Measurements from ENCODE around the gene LAPTM4A. TPM values are rescaled to one million over a fixed set of nuclear protein-coding genes. Genes with fewer than 3 reads are reported as not detected.
A peak's percentile ranks its signal among the peaks of the same experiment; 100 is the strongest.

Gene LAPTM4A
- total RNA-seq, 1 donor from 2014 or later, result 300 TPM

DNA sequence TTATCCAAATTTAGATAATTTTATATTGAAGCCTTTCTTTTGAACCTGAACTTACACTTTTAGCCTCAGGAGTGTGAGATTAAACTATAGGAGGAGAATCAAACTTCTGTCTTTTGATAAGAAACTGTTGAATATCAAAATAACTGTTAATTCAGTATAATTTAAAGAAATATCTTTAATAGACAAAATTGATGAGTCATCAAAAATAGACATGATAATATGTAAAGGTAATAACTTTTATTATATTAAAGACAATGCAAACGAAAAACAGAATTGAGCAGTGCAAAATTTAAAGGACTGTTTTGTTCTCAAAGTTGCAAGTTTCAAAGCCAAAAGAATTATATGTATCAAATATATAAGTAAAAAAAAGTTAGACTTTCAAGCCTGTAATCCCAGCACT, 59.5 kb downstream of the LAPTM4A start:
- H3K9me3 Mint-ChIP-seq (ENCODE audit: unreplicated experiment), result no peaks in the 10 kb centered on the region
- H3K9me3 ChIP-seq (ENCODE audit: insufficient read depth, low read depth, low read length), result no peaks in the 10 kb centered on the region
- no peak overlapping the region for H3K27ac Mint-ChIP-seq (ENCODE audit: unreplicated experiment)
- no peak overlapping the region for H3K27ac ChIP-seq (ENCODE audit: low read depth, low read length)
- no peak overlapping the region for H3K4me3 ChIP-seq (ENCODE audit: insufficient read depth, low read depth, low read length)
- peaks cover 6% of the 10 kb centered on the region for H3K4me1 Mint-ChIP-seq (ENCODE audit: low read depth, unreplicated experiment)
- no peaks in the 10 kb centered on the region for H3K27me3 Mint-ChIP-seq (ENCODE audit: low read depth, unreplicated experiment)
- FAIRE-seq (no peak), DNase-seq (ENCODE audit: low read depth) (no peak)
- H4K20me1 ChIP-seq (ENCODE audit: insufficient read depth, low read length), result no peaks in the 10 kb centered on the region
- no peaks in the 10 kb centered on the region for H3K36me3 Mint-ChIP-seq (ENCODE audit: low read depth, unreplicated experiment)
- no peaks in the 10 kb centered on the region for H3K36me3 ChIP-seq (ENCODE audit: insufficient read depth, low read length)
- no peak overlapping the region for H3K4me2 ChIP-seq (ENCODE audit: low read length)
- no peak overlapping the region for H3K9ac ChIP-seq (ENCODE audit: low read length)
- H3K4me1 ChIP-seq (ENCODE audit: insufficient read depth, low read length), result peaks cover 16% of the 10 kb centered on the region
- peaks cover 18% of the 10 kb centered on the region for H3K79me2 ChIP-seq (ENCODE audit: insufficient read depth, low read length)
- H3K27me3 ChIP-seq (ENCODE audit: insufficient read depth, low read length), result no peaks in the 10 kb centered on the region
- TF ChIP-seq EZH2 (IDR thresholded peaks at IDR 0.05; ENCODE audit: insufficient read depth, low read length), result no peak
- TF ChIP-seq, protein P1, sequence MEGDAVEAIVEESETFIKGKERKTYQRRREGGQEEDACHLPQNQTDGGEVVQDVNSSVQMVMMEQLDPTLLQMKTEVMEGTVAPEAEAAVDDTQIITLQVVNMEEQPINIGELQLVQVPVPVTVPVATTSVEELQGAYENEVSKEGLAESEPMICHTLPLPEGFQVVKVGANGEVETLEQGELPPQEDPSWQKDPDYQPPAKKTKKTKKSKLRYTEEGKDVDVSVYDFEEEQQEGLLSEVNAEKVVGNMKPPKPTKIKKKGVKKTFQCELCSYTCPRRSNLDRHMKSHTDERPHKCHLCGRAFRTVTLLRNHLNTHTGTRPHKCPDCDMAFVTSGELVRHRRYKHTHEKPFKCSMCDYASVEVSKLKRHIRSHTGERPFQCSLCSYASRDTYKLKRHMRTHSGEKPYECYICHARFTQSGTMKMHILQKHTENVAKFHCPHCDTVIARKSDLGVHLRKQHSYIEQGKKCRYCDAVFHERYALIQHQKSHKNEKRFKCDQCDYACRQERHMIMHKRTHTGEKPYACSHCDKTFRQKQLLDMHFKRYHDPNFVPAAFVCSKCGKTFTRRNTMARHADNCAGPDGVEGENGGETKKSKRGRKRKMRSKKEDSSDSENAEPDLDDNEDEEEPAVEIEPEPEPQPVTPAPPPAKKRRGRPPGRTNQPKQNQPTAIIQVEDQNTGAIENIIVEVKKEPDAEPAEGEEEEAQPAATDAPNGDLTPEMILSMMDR (IDR thresholded peaks at IDR 0.05; ENCODE audit: insufficient read depth, low read depth, low read length), result no peak
- no peak overlapping the region for H2AFZ ChIP-seq (ENCODE audit: low read depth, low read length)
- H3K4me3 Mint-ChIP-seq (ENCODE audit: unreplicated experiment), result no peak overlapping the region

DNA sequence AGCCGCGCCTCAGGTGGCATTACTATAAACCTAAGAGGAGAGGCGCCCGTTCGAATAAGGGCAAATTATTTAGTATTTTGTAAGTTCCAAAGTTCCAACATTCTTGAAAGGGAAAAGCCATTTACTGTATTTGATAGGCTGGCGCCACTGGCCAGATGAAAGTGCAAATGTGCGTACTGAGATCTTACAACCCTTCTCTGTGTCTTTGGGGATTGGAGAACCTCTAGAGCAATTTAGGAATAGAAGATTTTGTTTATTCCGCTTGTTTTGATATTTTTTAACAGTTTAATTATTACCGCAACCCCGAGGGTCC, 61.1 kb downstream of the LAPTM4A start:
- H3K4me3 ChIP-seq (ENCODE audit: insufficient read depth, low read depth, low read length), result peak overlapping the region; percentile 88
- no peak for DNase-seq (ENCODE audit: low read depth)
- peak overlapping the region; percentile 81 for H3K9ac ChIP-seq (ENCODE audit: low read length)
- H2AFZ ChIP-seq (ENCODE audit: low read depth, low read length), result peak overlapping the region; percentile 95
- peak overlapping the region; percentile 98 for H3K4me2 ChIP-seq (ENCODE audit: low read length)
- H3K36me3 ChIP-seq (ENCODE audit: insufficient read depth, low read length), result no peaks in the 10 kb centered on the region
- Mint-ChIP-seq H3K9me3 (ENCODE audit: unreplicated experiment) (no peaks in the 10 kb centered on the region), H3K27me3 (ENCODE audit: low read depth, unreplicated experiment) (no peaks in the 10 kb centered on the region), H3K4me1 (ENCODE audit: low read depth, unreplicated experiment) (peaks cover 6% of the 10 kb centered on the region), H3K27ac (ENCODE audit: unreplicated experiment) (peak overlapping the region; percentile 60), H3K36me3 (ENCODE audit: low read depth, unreplicated experiment) (peaks cover 2% of the 10 kb centered on the region), H3K4me3 (ENCODE audit: unreplicated experiment) (peak overlapping the region; percentile 95)
- peaks cover 16% of the 10 kb centered on the region for H3K4me1 ChIP-seq (ENCODE audit: insufficient read depth, low read length)
- H3K9me3 ChIP-seq (ENCODE audit: insufficient read depth, low read depth, low read length), result no peaks in the 10 kb centered on the region
- no peak overlapping the region for H3K27ac ChIP-seq (ENCODE audit: low read depth, low read length)
- peaks cover 22% of the 10 kb centered on the region for H3K79me2 ChIP-seq (ENCODE audit: insufficient read depth, low read length)
- FAIRE-seq, result no peak
- H4K20me1 ChIP-seq (ENCODE audit: insufficient read depth, low read length), result no peaks in the 10 kb centered on the region
- no peaks in the 10 kb centered on the region for H3K27me3 ChIP-seq (ENCODE audit: insufficient read depth, low read length)
- TF ChIP-seq, protein P1 (IDR thresholded peaks at IDR 0.05; ENCODE audit: insufficient read depth, low read depth, low read length), result no peak
- no peak for TF ChIP-seq EZH2 (IDR thresholded peaks at IDR 0.05; ENCODE audit: insufficient read depth, low read length)

DNA sequence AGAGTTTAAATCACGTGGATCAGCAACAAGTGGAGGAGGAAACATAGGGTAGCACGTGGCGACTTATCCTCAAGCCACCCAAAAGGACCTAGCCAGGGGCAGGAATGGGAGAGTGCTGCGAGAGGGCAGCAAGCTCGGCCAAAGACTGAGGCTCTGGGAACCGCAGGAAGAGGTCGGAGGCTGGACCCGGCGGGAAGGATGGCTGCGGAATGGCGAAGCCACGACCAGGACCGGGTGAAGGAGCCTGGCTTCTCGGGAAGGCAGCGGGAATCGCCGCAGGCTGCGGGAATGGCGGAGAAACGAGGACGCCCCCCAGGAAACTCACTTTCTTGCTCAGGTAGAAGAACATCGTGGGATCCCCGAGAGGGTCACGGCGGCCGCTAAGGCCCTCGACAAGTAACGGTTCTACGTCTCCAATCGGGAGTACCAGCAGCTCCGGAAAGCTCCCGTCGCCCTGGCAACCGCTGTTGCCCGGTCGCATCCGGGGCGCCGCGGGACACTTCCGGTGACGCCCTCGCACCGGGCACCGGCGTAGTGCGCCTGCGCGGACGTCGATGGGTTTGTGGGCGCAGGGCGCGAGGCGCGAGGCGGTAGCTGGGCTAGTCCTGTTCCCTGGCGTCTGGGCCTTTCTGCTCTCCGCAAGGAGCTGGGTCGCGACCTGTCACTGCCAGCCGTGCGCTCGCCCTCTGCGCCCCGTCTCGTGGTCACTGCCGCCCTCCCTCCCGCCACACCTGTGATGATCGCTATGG, 61.6 kb downstream of the LAPTM4A start, which contains the start of gene WDR35:
Gene WDR35 (minus strand): TSS at position 439 of the 749 bp plus-strand sequence. CDS start 90 bp downstream, at position 349.
- Histone ChIP-seq H3K79me2 (ENCODE audit: insufficient read depth, low read length) (peaks cover 22% of the 10 kb centered on the region), H3K4me3 (ENCODE audit: insufficient read depth, low read depth, low read length) (peak within 1 kb of the TSS; percentile 88), H2AFZ (ENCODE audit: low read depth, low read length) (peak within 1 kb of the TSS; percentile 95), H3K27ac (ENCODE audit: low read depth, low read length) (peak within 1 kb of the TSS; percentile 44), H3K9ac (ENCODE audit: low read length) (peak within 1 kb of the TSS; percentile 81), H3K36me3 (ENCODE audit: insufficient read depth, low read length) (no peaks in the 10 kb centered on the region), H3K27me3 (ENCODE audit: insufficient read depth, low read length) (no peaks in the 10 kb centered on the region), H3K4me2 (ENCODE audit: low read length) (peak within 1 kb of the TSS; percentile 98), H3K4me1 (ENCODE audit: insufficient read depth, low read length) (peaks cover 16% of the 10 kb centered on the region), H3K9me3 (ENCODE audit: insufficient read depth, low read depth, low read length) (no peaks in the 10 kb centered on the region), H4K20me1 (ENCODE audit: insufficient read depth, low read length) (no peaks in the 10 kb centered on the region)
- TF ChIP-seq EZH2 (IDR thresholded peaks at IDR 0.05; ENCODE audit: insufficient read depth, low read length), result no peak
- TF ChIP-seq, protein P1 (IDR thresholded peaks at IDR 0.05; ENCODE audit: insufficient read depth, low read depth, low read length), result no peak
- FAIRE-seq (no peak), DNase-seq (ENCODE audit: low read depth) (peak; percentile 71)
- no peaks in the 10 kb centered on the region for H3K9me3 Mint-ChIP-seq (ENCODE audit: unreplicated experiment)
- H3K27ac Mint-ChIP-seq (ENCODE audit: unreplicated experiment), result peak within 1 kb of the TSS; percentile 73
- peaks cover 2% of the 10 kb centered on the region for H3K36me3 Mint-ChIP-seq (ENCODE audit: low read depth, unreplicated experiment)
- H3K4me1 Mint-ChIP-seq (ENCODE audit: low read depth, unreplicated experiment), result peaks cover 6% of the 10 kb centered on the region
- H3K27me3 Mint-ChIP-seq (ENCODE audit: low read depth, unreplicated experiment), result no peaks in the 10 kb centered on the region
- H3K4me3 Mint-ChIP-seq (ENCODE audit: unreplicated experiment), result peak within 1 kb of the TSS; percentile 95
